IMR-90 (cell line): ENCODE data around the gene DIAPH1. TPM values are rescaled to one million over a fixed set of nuclear protein-coding genes. Genes with fewer than 3 reads are reported as not detected.

Experiments
- ATAC-seq: fragments of 200-7000 bp; cut with Tn5 transposase; 2 replicates; pipeline ENCODE4 v1.9.1; 2020; ENCODE audit warnings: low read depth, mild to moderate bottlenecking, moderate library complexity
- BruUV-seq: library from RNA; stranded (reverse); fragments of 400-500 nt; replicated peaks from 2 replicates; lab custom pipeline; 2021; lab: Mats Ljungman, UMichigan
- CTCF ChIA-PET: fragments of 300-600 bp; formaldehyde crosslinking; extraction: SDS; loops from one replicate; lab custom pipeline; 2021; ENCODE audit warnings: antibody characterized with exemption; lab: Yijun Ruan, JAX
- POLR2A ChIA-PET: fragments of 300-600 bp; sonication (Branson Sonifier 250); formaldehyde crosslinking; loops from one replicate; lab custom pipeline; 2022; ENCODE audit warnings: antibody characterized with exemption; ENCODE audit not compliant: unreplicated experiment; lab: Charles Lee
- DNase-seq: peaks from one replicate; pipeline ENCODE4 v3.0.0; 2013
- H2AFZ ChIP-seq: replicated peaks from 2 replicates; pipeline ENCODE3; 2013; ENCODE audit warnings: low read length, mild to moderate bottlenecking; ENCODE audit not compliant: poor library complexity
- H2AK5ac ChIP-seq: 2 replicates; pipeline ENCODE4 v1.6.1; 2013; ENCODE audit warnings: low read depth, low read length, inconsistent platforms
- H2AK9ac ChIP-seq: replicated peaks from 2 replicates; pipeline ENCODE3; 2013; ENCODE audit warnings: mild to moderate bottlenecking, low read depth, low read length, moderate library complexity; ENCODE audit not compliant: poor library complexity
- H2BK120ac ChIP-seq: 2 replicates; pipeline ENCODE4 v1.6.1; 2013; ENCODE audit warnings: low read depth, low read length, inconsistent platforms
- H2BK15ac ChIP-seq: 3 replicates; pipeline ENCODE4 v1.6.1; 2013; ENCODE audit warnings: low read depth, low read length, inconsistent platforms
- H2BK20ac ChIP-seq: 2 replicates; pipeline ENCODE4 v1.6.1; 2013; ENCODE audit warnings: low read depth, mild to moderate bottlenecking, inconsistent platforms, low read length, moderate library complexity
- H2BK5ac ChIP-seq: 2 replicates; pipeline ENCODE4 v1.6.1; 2013; ENCODE audit warnings: mild to moderate bottlenecking, low read depth, low read length, inconsistent platforms; ENCODE audit not compliant: poor library complexity, severe bottlenecking
- H3K14ac ChIP-seq: replicated peaks from 2 replicates; pipeline ENCODE4 v1.6.1; 2013; ENCODE audit warnings: low read depth, low read length, inconsistent platforms
- H3K18ac ChIP-seq: 2 replicates; pipeline ENCODE4 v1.6.1; 2013; ENCODE audit warnings: low read depth, low read length, control low read depth
- H3K23ac ChIP-seq: 2 replicates; pipeline ENCODE4 v1.6.1; 2013; ENCODE audit warnings: low read depth, low read length, inconsistent platforms
- H3K27ac ChIP-seq: 2 replicates; pipeline ENCODE4 v1.5.1; 2013; ENCODE audit warnings: mild to moderate bottlenecking, control low read depth, low read length; ENCODE audit not compliant: insufficient read depth
- H3K27me3 ChIP-seq: 2 replicates; pipeline ENCODE4 v1.6.1; 2013; ENCODE audit warnings: low read length; ENCODE audit not compliant: control insufficient read depth, insufficient read depth
- H3K36me3 ChIP-seq: 2 replicates; pipeline ENCODE4 v1.6.1; 2013; ENCODE audit warnings: low read length, mixed read lengths; ENCODE audit not compliant: control insufficient read depth, insufficient read depth
- H3K4ac ChIP-seq: 2 replicates; pipeline ENCODE4 v1.6.1; 2013; ENCODE audit warnings: low read depth, low read length, inconsistent platforms
- H3K4me1 ChIP-seq: 2 replicates; pipeline ENCODE4 v1.6.1; 2013; ENCODE audit warnings: low read length, mixed read lengths; ENCODE audit not compliant: control insufficient read depth, insufficient read depth
- H3K4me2 ChIP-seq: 2 replicates; pipeline ENCODE4 v1.6.1; 2013; ENCODE audit warnings: low read depth, mild to moderate bottlenecking, control low read depth, low read length, moderate library complexity
- H3K4me3 ChIP-seq: 2 replicates; pipeline ENCODE4 v1.5.1; 2013; ENCODE audit warnings: low read depth, mild to moderate bottlenecking, control low read depth, low read length, moderate library complexity; ENCODE audit not compliant: insufficient read depth
- H3K56ac ChIP-seq: 2 replicates; pipeline ENCODE4 v1.6.1; 2013; ENCODE audit warnings: low read length, inconsistent platforms; ENCODE audit not compliant: insufficient read depth; ENCODE audit errors: extremely low read depth
- H3K79me1 ChIP-seq, 2 experiments: 2 replicates each; pipeline ENCODE4 v1.6.1; 2013; ENCODE audit warnings: low read length in 2 of 2, inconsistent platforms in 1 of 2, low read depth in 1 of 2
- H3K9ac ChIP-seq: 2 replicates; pipeline ENCODE4 v1.6.1; 2013; ENCODE audit warnings: low read depth, low read length, control low read depth
- H3K9me1 ChIP-seq: 2 replicates; pipeline ENCODE4 v1.6.1; 2013; ENCODE audit warnings: low read length, inconsistent platforms; ENCODE audit not compliant: insufficient read depth
- H3K9me3 ChIP-seq: 2 replicates; pipeline ENCODE4 v1.6.1; 2013; ENCODE audit warnings: low read length; ENCODE audit not compliant: control insufficient read depth, insufficient read depth
- H4K20me1 ChIP-seq: 2 replicates; pipeline ENCODE4 v1.6.1; 2013; ENCODE audit warnings: low read length, inconsistent platforms; ENCODE audit not compliant: insufficient read depth
- H4K5ac ChIP-seq: 2 replicates; pipeline ENCODE4 v1.6.1; 2013; ENCODE audit warnings: mild to moderate bottlenecking, low read depth, low read length, control low read depth
- H4K8ac ChIP-seq, 2 experiments: 2 replicates each; pipeline ENCODE4 v1.6.1; 2013; ENCODE audit warnings: low read depth in 2 of 2, low read length in 2 of 2, control low read depth in 1 of 2, inconsistent platforms in 1 of 2
- H4K91ac ChIP-seq: 2 replicates; pipeline ENCODE4 v1.6.1; 2013; ENCODE audit warnings: low read depth, low read length, inconsistent platforms; ENCODE audit not compliant: insufficient read depth
- BHLHE40 ChIP-seq: fragments of 150-350 bp; IDR thresholded peaks from 2 replicates; pipeline ENCODE4 v1.6.1; 2016; ENCODE audit warnings: mild to moderate bottlenecking, low read depth, low read length
- CEBPB ChIP-seq: IDR thresholded peaks from 2 replicates; pipeline ENCODE4 v1.6.1; 2012; ENCODE audit warnings: low read depth, low read length, improper control_type of control experiment
- ELK1 ChIP-seq: fragments of 150-350 bp; IDR thresholded peaks from 2 replicates; pipeline ENCODE4 v1.6.1; 2016; ENCODE audit warnings: low read depth, mild to moderate bottlenecking, low read length, moderate library complexity, borderline replicate concordance
- FOS ChIP-seq: fragments of 150-350 bp; IDR thresholded peaks from 2 replicates; pipeline ENCODE4 v1.6.1; 2016; ENCODE audit warnings: low read depth, low read length
- MAFK ChIP-seq: IDR thresholded peaks from 2 replicates; pipeline ENCODE4 v1.6.1; 2012; ENCODE audit warnings: low read depth, low read length, improper control_type of control experiment
- POLR2A ChIP-seq: IDR thresholded peaks from 2 replicates; pipeline ENCODE4 v1.6.1; 2012; ENCODE audit warnings: mild to moderate bottlenecking, low read depth, low read length
- RCOR1 ChIP-seq: IDR thresholded peaks from 2 replicates; pipeline ENCODE4 v1.6.1; 2012; ENCODE audit warnings: mild to moderate bottlenecking, low read length, improper control_type of control experiment; ENCODE audit not compliant: insufficient replicate concordance
- RFX5 ChIP-seq: IDR thresholded peaks from 2 replicates; pipeline ENCODE4 v1.8.0; 2012; ENCODE audit warnings: low read depth, mild to moderate bottlenecking, low read length, moderate library complexity
- WGBS, 2 experiments: methylation state at CpG; one replicate each; pipeline versions ENCODE4 v1.1.5 to v1.1.7; 2013; ENCODE audit warnings: missing lambda C conversion rate in 2 of 2; ENCODE audit not compliant: insufficient read length in 1 of 2; ENCODE audit errors: extremely low coverage in 2 of 2; 5-methylcytosine and 5-hydroxymethylcytosine counted together
- dilution Hi-C: fragments of 300-500 bp; cut with HindIII; formaldehyde crosslinking; loops from one replicate; pipeline ENCODE4 v1.14.3; 2018; ENCODE audit warnings: low sequenced_read_pairs; ENCODE audit not compliant: unreplicated experiment
- in situ Hi-C: fragments of 300-500 bp; cut with MboI; formaldehyde crosslinking; loops from 3 replicates; pipeline ENCODE4 v1.14.3; 2019; ENCODE audit warnings: low sequenced_read_pairs, inconsistent platforms, mixed read lengths
- intact Hi-C: fragments of 100-400 bp; cut with micrococcal nuclease; formaldehyde crosslinking; loops from 2 replicates; pipeline ENCODE4 v1.10.0; 2022
- polyA plus RNA-seq, 3 experiments: library from polyadenylated mRNA; depleted of rRNA; stranded (reverse); fragments of >200 nt; gene quantifications; 2 replicates each; pipeline ENCODE4 v1.2.3, GENCODE V29; 2012; ENCODE audit warnings: low replicate concordance in 1 of 3
- total RNA-seq: library from RNA; depleted of rRNA; stranded (reverse); fragments of >200 nt; gene quantifications from 2 replicates; pipeline ENCODE4 v1.2.3, GENCODE V29; 2012

Gene DIAPH1
- total and polyA plus RNA-seq, 2 of the 4 experiments (the other 2 are of a cell fraction): 12.0 to 37.4 TPM

DNA sequence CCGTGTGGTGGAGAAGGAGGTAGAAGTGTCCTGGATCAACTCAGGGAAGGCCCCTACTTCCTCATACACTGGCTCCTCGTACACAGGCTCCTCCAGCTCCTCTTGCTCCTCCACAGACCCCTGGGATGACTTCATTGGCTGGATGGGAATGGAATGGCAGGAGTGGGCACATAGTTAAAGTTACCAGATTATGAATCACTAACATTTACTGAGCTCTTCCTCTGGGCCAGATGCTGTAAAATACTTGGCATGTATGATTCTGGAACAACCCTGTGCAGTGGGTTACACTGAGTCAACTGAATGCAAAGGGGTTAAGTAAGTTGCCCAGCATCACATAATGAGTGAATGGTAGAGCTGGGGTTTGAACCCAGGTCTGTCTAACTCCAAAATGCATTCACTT lies 35.5 kb upstream of the DIAPH1 start:
- H3K4ac ChIP-seq: peak overlapping the region; percentile 88
- H4K5ac ChIP-seq: peak overlapping the region; percentile 56; the same call in 1 of the 2 replicates
- peak overlapping the region; percentile 74 for H4K91ac ChIP-seq
- peak overlapping the region; percentile 92 for H2AK9ac ChIP-seq
- H2BK20ac ChIP-seq: peak overlapping the region; percentile 50; the same call in 1 of the 2 replicates
- dilution Hi-C loops (no loop called here), intact Hi-C loops (no loop called here), in situ Hi-C loops (no loop called here)
- POLR2A ChIA-PET: interaction anchor here (0.6 kb wide), 1 partner anchor 160 kb away, joined by 3 read pairs; no protein-coding TSS in a partner anchor
- H2BK120ac ChIP-seq: peak overlapping the region; percentile 86
- H3K23ac ChIP-seq: peak overlapping the region; percentile 35; the same call in 1 of the 2 replicates
- H2AFZ ChIP-seq: peak overlapping the region; percentile 78
- peaks cover 10% of the 10 kb centered on the region; the same call in 1 of the 2 replicates for H3K36me3 ChIP-seq
- peak overlapping the region; percentile 93 for H2AK5ac ChIP-seq
- DNase-seq (peak; percentile 91), ATAC-seq (peak; percentile 65)
- CTCF ChIA-PET: interaction anchor here (1.1 kb wide), 1 partner anchor 28 kb away, joined by 3 read pairs; no protein-coding TSS in a partner anchor
- no peaks in the 10 kb centered on the region for H3K9me3 ChIP-seq
- no peak overlapping the region for H3K4me3 ChIP-seq
- no peak overlapping the region; the same call in 1 of the 2 replicates for H3K4me2 ChIP-seq
- H3K18ac ChIP-seq: peak overlapping the region; percentile 21; the same call in 1 of the 2 replicates
- no TSS peak for BruUV-seq
- H3K4me1 ChIP-seq: peaks cover 18% of the 10 kb centered on the region
- no CpG with 5 or more reads among the region's 2 CpGs for WGBS, 2 experiments
- peak overlapping the region; percentile 85; the same call in 1 of the 3 replicates for H2BK15ac ChIP-seq
- peak overlapping the region; percentile 77 for H3K14ac ChIP-seq
- no peak overlapping the region for H3K9ac ChIP-seq
- H3K56ac ChIP-seq: no peak overlapping the region
- peak; percentile 16; the same call in 1 of the 2 replicates for TF ChIP-seq MAFK
- TF ChIP-seq BHLHE40: no peak
- TF ChIP-seq RFX5: no peak
- no peak for TF ChIP-seq POLR2A
- peak; percentile 53 for TF ChIP-seq RCOR1
- TF ChIP-seq FOS: no peak; the same call in 1 of the 2 replicates
- TF ChIP-seq CEBPB: no peak
- TF ChIP-seq ELK1: no peak
- H3K27ac ChIP-seq: peak overlapping the region; percentile 36
- peaks cover 3% of the 10 kb centered on the region; the same call in 1 of the 2 replicates for H4K20me1 ChIP-seq
- H3K27me3 ChIP-seq: no peaks in the 10 kb centered on the region
- H3K79me1 ChIP-seq: peaks cover 10 to 22% of the 10 kb centered on the region in 2 experiments
- H3K9me1 ChIP-seq: peaks cover 3% of the 10 kb centered on the region; the same call in 1 of the 2 replicates
- peak overlapping the region; percentile 7 to 87; a peak in 3 of 4 replicates for H4K8ac ChIP-seq
- H2BK5ac ChIP-seq: peak overlapping the region; percentile 82
